ENCODE results near the gene ERFL.
"Not testable (repeated sequence)": the region's sequence is repeated elsewhere in the genome, so short reads cannot be mapped to it uniquely, and the experiment has no call there.

The ERFL gene

GRCh38 chr19:41876847-41877832, 51.1 kb downstream of the ERFL start, which contains the start of gene CD79A:
Gene CD79A, plus strand, starts transcription at chr19:41877279. Its CDS starts 26 bp downstream, at chr19:41877305.
- no peak for DNase-seq (ENCODE audit: low read depth)

- DNase-seq (ENCODE audit: low read depth): not testable (repeated sequence)
Measured at GRCh38 chr19:41875973-41876372, 52.3 kb downstream of the ERFL start.

- DNase-seq (ENCODE audit: low read depth): no peak
Measured at GRCh38 chr19:41872775-41873647, 55.2 kb downstream of the ERFL start.

- DNase-seq (ENCODE audit: low read depth): no peak
Measured at GRCh38 chr19:41872384-41872774, 55.9 kb downstream of the ERFL start.

GRCh38 chr19:41871573-41872383, 56.5 kb downstream of the ERFL start:
- DNase-seq (ENCODE audit: low read depth): no peak

- DNase-seq (ENCODE audit: low read depth): no peak
Measured at GRCh38 chr19:41870401-41870873, 57.8 kb downstream of the ERFL start.

GRCh38 chr19:41869374-41869955, 58.8 kb downstream of the ERFL start:
- DNase-seq (ENCODE audit: low read depth): no peak

- DNase-seq (ENCODE audit: low read depth): no peak
Measured at GRCh38 chr19:41868989-41869300, 59.3 kb downstream of the ERFL start.

GRCh38 chr19:41868120-41868988, 59.9 kb downstream of the ERFL start:
- no peak for DNase-seq (ENCODE audit: low read depth)

GRCh38 chr19:41866284-41866683, 62.0 kb downstream of the ERFL start:
- DNase-seq (ENCODE audit: low read depth): no peak

GRCh38 chr19:41864374-41864773, 63.9 kb downstream of the ERFL start:
- no peak for DNase-seq (ENCODE audit: low read depth)

- no peak for DNase-seq (ENCODE audit: low read depth)
Measured at GRCh38 chr19:41863209-41863931, 64.9 kb downstream of the ERFL start.

- no peak for DNase-seq (ENCODE audit: low read depth)
Measured at GRCh38 chr19:41862445-41862986, 65.7 kb downstream of the ERFL start.

- no peak for DNase-seq (ENCODE audit: low read depth)
Measured at GRCh38 chr19:41861846-41862245, 66.4 kb downstream of the ERFL start.

- DNase-seq (ENCODE audit: low read depth): no peak
Measured at GRCh38 chr19:41861116-41861768, 67.0 kb downstream of the ERFL start.

- no peak for DNase-seq (ENCODE audit: low read depth)
Measured at GRCh38 chr19:41860419-41861115, 67.7 kb downstream of the ERFL start.

- DNase-seq (ENCODE audit: low read depth): peak; percentile 93
Measured at GRCh38 chr19:41859618-41860418, 68.4 kb downstream of the ERFL start, which contains the start of gene RPS19. Gene RPS19, plus strand, starts transcription at chr19:41860255. Its CDS starts 520 bp downstream, at chr19:41860775.

All from GM04503 (cell line).